GM12874 (cell line): ENCODE data around the gene ZNF571.

Experiments used
- CTCF ChIP-seq: IDR thresholded peaks from 2 replicates; pipeline ENCODE4 v1.5.1; 2011; ENCODE audit warnings: low read depth, mild to moderate bottlenecking, control low read depth, low read length, moderate library complexity; ENCODE audit not compliant: insufficient read depth

The ZNF571 gene

GRCh38 chr19:37564624-37565369 is 29.8 kb downstream of the ZNF571 start:
- no peak for TF ChIP-seq CTCF

DNA sequence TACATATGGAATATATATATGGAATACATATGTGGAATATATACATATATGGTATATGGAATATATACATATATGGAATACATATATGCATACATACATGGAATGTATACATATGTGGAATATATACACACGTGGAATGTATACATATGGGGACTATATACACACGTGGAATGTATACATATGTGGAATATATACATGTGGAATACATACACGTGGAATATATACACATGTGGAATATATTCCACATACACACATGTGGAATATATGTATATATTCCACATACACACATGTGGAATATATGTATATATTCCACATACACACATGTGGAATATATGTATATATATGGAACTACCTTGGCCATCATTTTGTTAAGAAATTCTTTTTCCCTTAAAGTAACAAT is 31.1 kb downstream of the ZNF571 start:
- no peak for TF ChIP-seq CTCF

GRCh38 chr19:37551129-37551993 is 43.2 kb downstream of the ZNF571 start:
- TF ChIP-seq CTCF = peak; percentile 41

DNA sequence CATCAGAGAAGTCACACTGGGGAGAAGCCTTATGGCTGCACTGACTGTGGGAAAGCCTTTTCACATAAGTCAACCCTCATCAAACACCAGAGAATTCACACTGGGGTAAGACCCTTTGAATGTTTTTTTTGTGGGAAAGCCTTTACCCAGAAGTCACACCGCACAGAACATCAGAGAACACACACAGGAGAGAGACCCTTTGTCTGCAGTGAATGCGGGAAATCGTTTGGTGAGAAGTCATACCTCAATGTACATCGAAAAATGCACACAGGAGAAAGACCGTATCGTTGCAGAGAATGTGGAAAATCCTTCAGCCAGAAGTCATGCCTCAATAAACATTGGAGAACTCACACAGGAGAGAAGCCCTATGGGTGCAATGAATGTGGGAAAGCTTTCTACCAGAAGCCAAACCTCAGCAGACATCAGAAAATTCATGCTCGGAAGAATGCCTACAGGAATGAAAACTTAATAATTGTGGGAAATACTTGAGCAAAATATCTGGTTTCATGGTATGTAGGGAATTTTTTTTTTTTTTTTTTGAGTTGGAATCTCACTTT is 57.1 kb downstream of the ZNF571 start:
- TF ChIP-seq CTCF = no peak

DNA sequence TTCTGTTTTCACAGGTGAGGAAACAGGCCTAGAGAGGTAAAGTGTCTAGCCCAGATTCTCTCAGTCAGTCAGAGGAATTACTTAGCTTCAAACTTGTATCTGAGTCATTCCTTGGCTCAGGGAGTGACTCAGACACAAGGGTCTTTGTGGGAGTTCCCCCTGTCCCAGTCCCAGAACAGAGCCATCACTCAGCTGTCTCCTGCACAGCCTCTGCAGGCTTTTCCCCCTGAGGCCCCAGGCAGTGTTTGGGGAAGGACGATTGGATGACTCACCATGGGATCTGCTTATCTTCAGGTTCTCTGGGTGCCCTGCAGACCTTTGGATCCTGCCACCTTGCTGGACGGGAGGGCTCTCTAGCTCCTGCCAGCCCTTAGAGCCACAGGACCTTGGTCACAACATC is 74.7 kb downstream of the ZNF571 start:
- no peak for TF ChIP-seq CTCF
